D721Med (cell line): ENCODE data around the gene HTD2.

ENCODE experiments used
- DNase-seq: peaks from one replicate; pipeline ENCODE4 v3.0.0; 2011; ENCODE audit warnings: low spot score; ENCODE audit not compliant: insufficient read length
- FAIRE-seq: peaks from 2 replicates; lab custom pipeline; 2011; peaks lifted over from hg19 to GRCh38; lab: Jason Lieb, UNC
- CTCF ChIP-seq: IDR thresholded peaks from 2 replicates; pipeline ENCODE4 v1.5.1; 2012; ENCODE audit warnings: mild to moderate bottlenecking, control low read depth; ENCODE audit not compliant: insufficient read depth; ENCODE audit errors: missing control alignments

The HTD2 gene

GRCh38 chr3:58351920-58352319 is 45.6 kb downstream of the HTD2 start:
- DNase-seq, result no peak
- TF ChIP-seq CTCF, result no peak
- no peak for FAIRE-seq

- no peak for DNase-seq
- TF ChIP-seq CTCF, result no peak
- no peak for FAIRE-seq
Observed at GRCh38 chr3:58352626-58353025, 46.3 kb downstream of the HTD2 start.

- DNase-seq, result no peak
- no peak for TF ChIP-seq CTCF
- no peak for FAIRE-seq
Observed at GRCh38 chr3:58353722-58354553, 47.6 kb downstream of the HTD2 start.

GRCh38 chr3:58355179-58355578 is 48.9 kb downstream of the HTD2 start:
- FAIRE-seq (no peak), DNase-seq (no peak)

GRCh38 chr3:58356054-58356453 is 49.7 kb downstream of the HTD2 start:
- no peak for TF ChIP-seq CTCF
- DNase-seq (no peak), FAIRE-seq (no peak)

More at GRCh38 chr3:58355179-58355578, 48.9 kb downstream of the HTD2 start:
- no peak for TF ChIP-seq CTCF

GRCh38 chr3:58357402-58357801 is 51.1 kb downstream of the HTD2 start:
- DNase-seq, result no peak
- FAIRE-seq, result no peak
- no peak for TF ChIP-seq CTCF

GRCh38 chr3:58358092-58358491 is 51.8 kb downstream of the HTD2 start:
- no peak for DNase-seq
- FAIRE-seq, result no peak
- TF ChIP-seq CTCF, result no peak
